Loucy (cell line): ENCODE data around the gene TSPEAR.

Experiments
- H2AFZ ChIP-seq: fragments of 200-600 bp; sonication (generic); 2 replicates; pipeline ENCODE4 v1.6.0; 2016; ENCODE audit warnings: antibody characterized with exemption, mild to moderate bottlenecking, low read length, moderate library complexity
- H3F3A ChIP-seq: fragments of 200-600 bp; 2 replicates; pipeline ENCODE4 v1.6.0; 2016; ENCODE audit warnings: antibody characterized with exemption, low read depth, mild to moderate bottlenecking
- H3K27me3 ChIP-seq: fragments of 200-600 bp; sonication (generic); 2 replicates; pipeline ENCODE4 v1.6.1; 2014; ENCODE audit warnings: low read length, mild to moderate bottlenecking; ENCODE audit not compliant: insufficient read depth, poor library complexity, severe bottlenecking
- H3K36me3 ChIP-seq: fragments of 200-600 bp; sonication (generic); 2 replicates; pipeline ENCODE4 v1.6.1; 2016; ENCODE audit warnings: low read length; ENCODE audit not compliant: insufficient read depth
- H3K4me1 ChIP-seq: fragments of 200-600 bp; sonication (generic); 2 replicates; pipeline ENCODE4 v1.5.1; 2014; ENCODE audit warnings: low read length, mild to moderate bottlenecking; ENCODE audit not compliant: insufficient read depth, poor library complexity, severe bottlenecking
- H3K4me2 ChIP-seq: fragments of 200-600 bp; sonication (generic); 2 replicates; pipeline ENCODE4 v1.6.0; 2014; ENCODE audit warnings: antibody characterized with exemption, low read length, low read depth, mild to moderate bottlenecking; ENCODE audit not compliant: poor library complexity, severe bottlenecking
- H3K4me3 ChIP-seq: fragments of 200-600 bp; sonication (generic); 2 replicates; pipeline ENCODE4 v1.5.1; 2014; ENCODE audit warnings: low read length, mild to moderate bottlenecking, mixed read lengths; ENCODE audit not compliant: poor library complexity, severe bottlenecking
- H3K79me2 ChIP-seq: fragments of 200-600 bp; sonication (generic); 2 replicates; pipeline ENCODE4 v1.6.1; 2014; ENCODE audit warnings: low read length; ENCODE audit not compliant: insufficient read depth
- H3K9ac ChIP-seq: fragments of 200-600 bp; sonication (generic); 2 replicates; pipeline ENCODE4 v1.6.0; 2014; ENCODE audit warnings: mild to moderate bottlenecking, low read depth, low read length, moderate library complexity; ENCODE audit not compliant: poor library complexity, severe bottlenecking
- H3K9me2 ChIP-seq: fragments of 200-600 bp; sonication (generic); replicated peaks from 2 replicates; pipeline ENCODE4 v1.6.1; 2016; ENCODE audit warnings: low read depth, low read length, mixed read lengths
- H3K9me3 ChIP-seq: fragments of 200-600 bp; sonication (generic); 2 replicates; pipeline ENCODE4 v1.6.1; 2014; ENCODE audit warnings: mild to moderate bottlenecking, antibody characterized with exemption, low read length, low read depth; ENCODE audit not compliant: insufficient read depth
- H4K20me1 ChIP-seq: fragments of 200-600 bp; sonication (generic); 2 replicates; pipeline ENCODE4 v1.6.0; 2014; ENCODE audit warnings: antibody characterized with exemption, low read length, mild to moderate bottlenecking; ENCODE audit not compliant: insufficient read depth, poor library complexity, severe bottlenecking
- EZH2phosphoT487 ChIP-seq: fragments of 200-600 bp; IDR thresholded peaks from 2 replicates; pipeline ENCODE4 v1.6.1; 2018; ENCODE audit warnings: antibody characterized with exemption, mild to moderate bottlenecking, moderate library complexity, borderline replicate concordance
- TF ChIP-seq, protein P1 (sequence below): fragments of 200-600 bp; sonication (generic); conservative IDR thresholded peaks from 2 replicates; pipeline ENCODE4 v1.5.1; 2014; ENCODE audit warnings: mild to moderate bottlenecking, antibody characterized with exemption, low read length

The TSPEAR gene

DNA sequence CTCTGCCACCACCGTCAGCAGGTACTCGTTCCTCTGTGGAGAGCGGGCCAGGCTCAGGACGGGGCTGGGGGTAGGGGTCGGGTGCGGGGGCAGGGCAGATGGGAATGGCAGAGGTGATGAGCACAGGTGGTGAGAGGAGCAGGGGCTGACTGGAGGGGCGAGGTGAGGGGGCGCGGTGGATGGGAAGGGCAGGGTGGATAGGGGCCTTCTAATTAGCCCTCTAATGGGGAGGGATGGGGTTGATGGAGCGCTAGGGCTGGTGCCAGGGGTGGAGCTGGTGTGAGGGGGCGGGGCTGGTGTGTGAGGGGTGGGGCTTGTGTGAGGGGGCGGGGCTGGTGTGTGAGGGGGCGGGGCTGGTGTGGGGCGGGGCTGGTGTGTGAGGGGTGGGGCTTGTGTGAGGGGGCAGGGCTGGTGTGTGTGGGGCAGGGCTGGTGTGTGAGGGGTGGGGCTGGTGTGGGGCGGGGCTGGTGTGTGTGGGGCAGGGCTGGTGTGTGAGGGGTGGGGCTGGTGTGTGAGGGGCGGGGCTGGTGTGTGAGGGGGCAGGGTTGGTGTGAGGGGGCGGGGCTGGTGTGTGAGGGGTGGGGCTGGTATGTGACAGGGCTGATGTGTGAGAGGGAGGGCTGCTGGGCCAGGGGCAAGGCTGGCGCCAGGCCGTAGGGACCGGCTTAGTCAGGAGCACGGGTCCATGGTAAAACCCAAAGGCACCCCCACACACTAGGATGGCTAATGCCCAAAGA is 177.3 kb downstream of the TSPEAR start:
- Histone ChIP-seq H3K4me2 (no peak overlapping the region), H2AFZ (no peak overlapping the region), H3K9ac (no peak overlapping the region), H3F3A (no peaks in the 10 kb centered on the region), H4K20me1 (no peaks in the 10 kb centered on the region), H3K9me2 (no peaks in the 10 kb centered on the region), H3K79me2 (no peaks in the 10 kb centered on the region), H3K4me1 (no peaks in the 10 kb centered on the region), H3K9me3 (no peaks in the 10 kb centered on the region; the same call in 1 of the 2 replicates), H3K36me3 (no peaks in the 10 kb centered on the region), H3K27me3 (no peaks in the 10 kb centered on the region), H3K4me3 (no peak overlapping the region)
- no peak for TF ChIP-seq EZH2phosphoT487
- TF ChIP-seq, protein P1, sequence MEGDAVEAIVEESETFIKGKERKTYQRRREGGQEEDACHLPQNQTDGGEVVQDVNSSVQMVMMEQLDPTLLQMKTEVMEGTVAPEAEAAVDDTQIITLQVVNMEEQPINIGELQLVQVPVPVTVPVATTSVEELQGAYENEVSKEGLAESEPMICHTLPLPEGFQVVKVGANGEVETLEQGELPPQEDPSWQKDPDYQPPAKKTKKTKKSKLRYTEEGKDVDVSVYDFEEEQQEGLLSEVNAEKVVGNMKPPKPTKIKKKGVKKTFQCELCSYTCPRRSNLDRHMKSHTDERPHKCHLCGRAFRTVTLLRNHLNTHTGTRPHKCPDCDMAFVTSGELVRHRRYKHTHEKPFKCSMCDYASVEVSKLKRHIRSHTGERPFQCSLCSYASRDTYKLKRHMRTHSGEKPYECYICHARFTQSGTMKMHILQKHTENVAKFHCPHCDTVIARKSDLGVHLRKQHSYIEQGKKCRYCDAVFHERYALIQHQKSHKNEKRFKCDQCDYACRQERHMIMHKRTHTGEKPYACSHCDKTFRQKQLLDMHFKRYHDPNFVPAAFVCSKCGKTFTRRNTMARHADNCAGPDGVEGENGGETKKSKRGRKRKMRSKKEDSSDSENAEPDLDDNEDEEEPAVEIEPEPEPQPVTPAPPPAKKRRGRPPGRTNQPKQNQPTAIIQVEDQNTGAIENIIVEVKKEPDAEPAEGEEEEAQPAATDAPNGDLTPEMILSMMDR = no peak

DNA sequence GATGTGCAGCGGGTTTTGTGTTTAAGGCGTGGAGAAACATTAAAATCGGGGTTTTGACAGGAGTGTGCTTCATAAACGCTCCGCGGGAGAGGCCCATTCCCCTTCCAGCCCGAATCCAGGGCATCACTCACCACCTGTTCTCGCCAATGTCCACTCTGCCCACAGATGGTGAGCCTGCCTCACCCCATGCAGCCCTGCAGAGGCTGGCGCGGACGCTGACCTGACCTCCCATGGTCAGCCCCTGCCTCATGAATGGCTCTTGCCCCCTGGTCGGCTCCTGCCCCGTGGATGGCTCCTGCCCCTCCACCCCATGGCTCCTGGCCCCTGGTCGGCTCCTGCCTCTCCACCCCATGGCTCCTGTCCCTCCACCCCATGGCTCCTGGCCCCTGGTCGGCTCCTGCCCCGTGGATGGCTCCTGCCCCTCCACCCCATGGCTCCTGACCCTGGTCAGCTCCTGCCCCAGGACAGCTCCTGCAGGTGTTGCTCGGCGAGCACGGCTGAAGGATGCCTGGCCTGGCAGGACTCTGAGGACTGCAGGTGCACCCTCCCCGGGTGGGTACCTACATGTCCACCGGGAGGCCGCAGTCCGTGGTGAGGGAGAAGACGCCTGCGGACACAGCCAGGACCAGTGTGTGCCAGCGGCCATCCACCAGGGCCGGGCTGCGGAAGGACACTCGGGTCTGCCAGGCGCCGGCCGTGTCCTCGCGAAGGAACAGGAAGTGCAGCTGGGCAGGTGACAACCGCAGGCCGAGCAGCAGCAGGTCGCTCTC is 178.1 kb downstream of the TSPEAR start:
- H3K36me3 ChIP-seq = no peaks in the 10 kb centered on the region
- H3F3A ChIP-seq = no peaks in the 10 kb centered on the region
- no peak for TF ChIP-seq EZH2phosphoT487
- TF ChIP-seq, protein P1 = no peak
- no peak overlapping the region for H2AFZ ChIP-seq
- H4K20me1 ChIP-seq = no peaks in the 10 kb centered on the region
- H3K4me3 ChIP-seq = no peak overlapping the region
- no peak overlapping the region for H3K4me2 ChIP-seq
- no peaks in the 10 kb centered on the region; the same call in 1 of the 2 replicates for H3K9me3 ChIP-seq
- H3K4me1 ChIP-seq = no peaks in the 10 kb centered on the region
- H3K27me3 ChIP-seq = no peaks in the 10 kb centered on the region
- H3K79me2 ChIP-seq = no peaks in the 10 kb centered on the region
- no peaks in the 10 kb centered on the region for H3K9me2 ChIP-seq
- no peak overlapping the region for H3K9ac ChIP-seq

DNA sequence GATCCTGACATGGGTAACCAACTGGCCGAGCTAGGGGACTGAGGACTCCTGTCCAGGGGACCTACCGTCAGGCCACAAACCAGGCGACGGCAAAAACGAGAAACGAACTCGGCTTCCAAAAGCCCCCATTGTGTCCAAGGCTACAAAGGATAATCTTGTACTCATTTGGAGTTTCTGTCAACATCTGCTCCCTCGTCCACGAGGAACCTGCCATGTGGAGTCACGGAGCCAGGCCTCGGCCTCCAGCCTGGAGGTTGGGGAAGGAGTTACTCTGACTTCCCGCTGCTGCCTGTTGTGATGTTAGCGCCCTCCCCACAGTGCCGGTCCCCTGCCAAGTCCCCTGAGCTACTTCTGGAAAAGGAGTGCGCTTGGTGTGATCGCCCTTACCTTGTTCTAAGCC is 178.7 kb downstream of the TSPEAR start:
- Histone ChIP-seq H3K9me2 (no peaks in the 10 kb centered on the region), H4K20me1 (no peaks in the 10 kb centered on the region), H2AFZ (no peak overlapping the region), H3K79me2 (no peaks in the 10 kb centered on the region), H3F3A (no peaks in the 10 kb centered on the region), H3K4me2 (no peak overlapping the region), H3K4me3 (no peak overlapping the region), H3K9ac (no peak overlapping the region), H3K9me3 (no peaks in the 10 kb centered on the region; the same call in 1 of the 2 replicates), H3K27me3 (no peaks in the 10 kb centered on the region), H3K4me1 (no peaks in the 10 kb centered on the region), H3K36me3 (no peaks in the 10 kb centered on the region)
- no peak for TF ChIP-seq EZH2phosphoT487
- TF ChIP-seq, protein P1 = no peak
